SHP77 treated with DMSO at 0.1 percent for 48 hours (cell line): ENCODE results near the gene HSPE1.
"Not testable (repeated sequence)": the region's sequence is repeated elsewhere in the genome, so short reads cannot be mapped to it uniquely, and the experiment has no call there.

Source experiments
- DNase-seq: peaks from one replicate; lab custom pipeline; 2025; lab: John Stamatoyannopoulos, UW

Gene HSPE1

DNA sequence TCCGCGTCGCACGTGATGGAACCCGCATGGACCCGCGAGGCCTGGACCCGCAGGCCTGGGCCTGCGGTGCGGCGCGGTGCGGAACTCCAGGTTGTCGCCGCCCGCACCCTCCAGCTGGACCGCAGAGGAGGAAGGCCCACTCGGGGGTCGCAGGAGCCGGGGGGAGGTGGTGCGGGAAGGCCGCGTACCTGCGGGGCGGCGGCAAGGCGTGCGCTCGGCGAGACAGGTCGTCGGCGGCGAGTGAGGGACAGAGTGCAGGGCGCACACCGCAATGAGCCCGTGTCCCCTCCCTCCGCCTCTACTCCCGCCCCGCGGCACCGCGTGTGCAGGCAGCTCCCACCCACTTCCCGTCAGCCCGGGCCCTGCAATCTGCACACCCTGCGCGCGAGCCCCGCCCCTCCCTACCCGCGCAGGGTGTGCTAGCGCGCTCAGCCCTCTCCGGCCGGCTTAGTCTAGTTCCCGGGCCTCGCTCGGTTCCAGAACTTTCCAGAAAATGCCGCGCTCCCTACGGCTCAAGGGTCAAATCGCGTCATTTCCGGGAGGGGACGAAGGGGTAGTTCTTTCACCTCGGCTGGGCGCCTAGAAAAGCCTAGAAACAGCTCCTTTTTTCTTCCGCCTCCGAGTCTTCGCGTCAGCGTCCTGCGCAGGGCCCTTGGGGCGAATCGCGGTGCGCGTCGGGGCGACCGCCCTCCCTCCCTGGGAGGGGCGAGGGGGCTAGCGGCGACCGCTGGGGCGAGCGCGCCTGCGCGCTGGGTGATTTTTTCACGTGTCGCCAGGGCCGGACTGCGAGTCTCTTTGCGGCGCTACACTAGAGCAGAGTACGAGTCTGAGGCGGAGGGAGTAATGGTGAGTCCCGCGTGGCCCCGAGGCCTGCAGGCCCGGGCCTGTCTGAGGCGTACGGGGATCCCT, at the start of gene HSPE1, which contains the start of gene HSPD1:
HSPE1 (plus strand) TSS at position 786 of the 909 bp plus-strand sequence; CDS start at position 844, 58 bp downstream.
HSPD1 (minus strand) TSS at position 247 of the 909 bp plus-strand sequence. CDS start 992 bp downstream, outside the sequence.
- peak; percentile 92 for DNase-seq

DNA sequence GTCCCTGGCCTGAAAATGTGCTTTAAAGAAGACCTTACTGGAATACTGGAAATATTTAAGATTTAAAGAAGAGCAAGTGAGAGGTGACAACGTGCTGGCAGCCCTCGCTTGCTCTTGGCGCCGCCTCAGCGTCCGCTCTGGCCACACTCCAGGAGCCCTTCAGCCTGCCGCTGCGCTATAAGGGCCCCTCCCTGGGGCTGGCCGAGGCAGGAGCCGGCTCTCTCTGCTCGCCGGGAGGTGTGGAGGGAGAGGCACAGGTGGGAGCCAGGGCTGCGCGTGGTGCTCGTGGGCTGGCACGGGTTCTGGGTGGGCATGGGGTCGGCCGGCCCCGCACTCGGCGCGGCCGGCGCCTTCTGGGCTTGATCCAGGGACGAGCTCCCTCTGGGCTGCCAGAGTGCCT, 49.7 kb upstream of the HSPE1 start:
- no peak for DNase-seq

DNA sequence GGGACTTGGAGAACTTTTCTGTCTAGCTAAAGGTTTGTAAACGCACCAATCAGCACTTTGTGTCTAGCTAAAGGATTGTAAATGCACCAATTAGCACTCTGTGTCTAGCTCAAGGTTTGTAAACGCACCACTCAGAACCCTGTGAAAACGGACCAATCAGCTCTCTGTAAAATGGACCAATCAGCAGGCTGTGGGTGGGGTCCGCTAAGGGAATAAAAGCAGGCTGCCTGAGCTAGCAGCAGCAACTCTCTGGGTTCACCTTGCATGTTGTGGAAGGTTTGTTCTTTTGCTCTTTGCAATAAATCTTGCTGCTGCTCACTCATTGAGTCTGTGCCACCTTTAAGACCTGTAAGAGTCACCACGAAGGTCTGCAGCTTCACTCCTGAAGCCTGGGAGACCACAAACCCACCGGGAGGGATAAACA, 49.2 kb upstream of the HSPE1 start:
- DNase-seq: not testable (repeated sequence)

DNA sequence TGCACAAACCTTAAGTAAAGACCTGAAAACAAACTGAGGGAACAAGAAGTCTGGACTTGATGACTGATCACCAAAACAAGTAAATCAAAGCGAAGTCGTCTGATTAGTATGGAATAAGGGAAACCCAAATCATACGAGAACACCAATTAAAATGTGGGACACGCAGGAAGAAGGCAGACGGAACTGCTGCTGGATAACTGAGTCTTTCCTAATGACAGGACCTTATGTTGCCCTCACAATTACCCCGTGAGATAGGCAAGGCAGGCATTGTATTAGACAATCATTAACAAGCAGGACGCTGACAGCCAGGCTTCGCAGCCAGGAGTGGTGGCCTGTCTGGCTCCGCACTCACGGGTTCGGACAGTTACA, 47.4 kb upstream of the HSPE1 start:
- DNase-seq: no peak

DNA sequence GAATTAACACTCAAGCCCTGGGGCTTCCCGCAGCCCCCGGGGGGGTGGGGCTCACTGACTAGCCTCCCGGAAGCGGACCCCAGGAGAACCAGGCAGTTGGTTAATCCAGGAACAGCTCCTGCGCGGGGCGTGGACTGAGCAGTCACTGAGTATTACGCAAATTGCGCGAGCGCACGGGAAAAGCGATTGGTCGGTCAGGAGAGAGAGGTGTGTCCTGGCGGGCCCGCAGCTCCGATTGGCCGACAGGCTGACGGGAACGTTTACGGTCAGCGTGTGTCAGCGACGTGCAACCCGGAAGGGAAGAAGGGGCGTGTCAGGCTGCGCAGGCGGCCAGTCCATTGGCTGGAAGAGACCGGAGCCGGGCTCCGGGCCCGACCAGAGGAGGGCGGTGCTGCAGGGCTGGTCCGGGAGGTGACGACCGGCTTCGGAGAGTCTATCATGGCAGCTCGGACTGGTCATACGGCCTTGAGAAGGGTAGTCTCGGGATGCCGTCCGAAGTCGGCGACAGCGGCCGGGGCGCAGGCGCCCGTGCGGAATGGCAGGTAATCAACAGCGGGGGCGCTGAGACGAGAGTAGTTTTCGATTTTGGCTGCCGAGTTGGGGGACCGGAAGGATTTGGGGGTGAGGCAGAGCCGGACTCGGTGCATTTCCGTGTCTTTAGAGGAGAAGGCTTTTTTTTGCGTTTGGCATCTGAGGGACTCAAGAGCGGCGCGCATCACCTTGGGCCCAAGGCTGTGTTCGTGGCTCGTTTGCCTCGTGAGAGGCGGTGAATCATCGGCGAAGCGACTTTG, 46.9 kb upstream of the HSPE1 start, which contains the start of gene COQ10B:
COQ10B (plus strand) TSS at position 430 of the 791 bp plus-strand sequence; CDS start at position 439, 9 bp downstream.
- DNase-seq: peak; percentile 99

DNA sequence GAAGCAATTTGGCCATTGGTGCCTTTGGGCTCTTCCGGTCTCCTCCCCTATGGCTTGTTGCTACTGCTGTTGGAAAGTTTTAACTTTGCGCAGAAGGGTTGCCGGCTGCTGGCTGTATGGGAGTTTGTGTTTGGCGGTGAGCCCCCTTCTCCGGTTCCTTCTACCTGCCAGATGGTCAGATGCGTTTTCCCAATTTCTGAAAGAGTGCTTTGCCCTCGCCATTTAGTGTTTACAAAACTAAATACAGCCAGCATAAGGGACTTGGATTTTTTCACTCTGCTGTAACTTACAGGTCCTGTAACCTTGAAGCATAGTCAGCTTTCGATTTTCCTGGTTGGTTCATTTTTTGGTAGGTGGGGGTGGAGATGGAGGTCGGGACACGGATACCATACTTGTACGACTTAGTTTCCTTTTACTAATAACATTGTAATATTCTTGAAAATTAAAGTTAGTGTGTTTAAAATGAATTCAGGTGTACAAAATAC, 46.2 kb upstream of the HSPE1 start:
- no peak for DNase-seq

DNA sequence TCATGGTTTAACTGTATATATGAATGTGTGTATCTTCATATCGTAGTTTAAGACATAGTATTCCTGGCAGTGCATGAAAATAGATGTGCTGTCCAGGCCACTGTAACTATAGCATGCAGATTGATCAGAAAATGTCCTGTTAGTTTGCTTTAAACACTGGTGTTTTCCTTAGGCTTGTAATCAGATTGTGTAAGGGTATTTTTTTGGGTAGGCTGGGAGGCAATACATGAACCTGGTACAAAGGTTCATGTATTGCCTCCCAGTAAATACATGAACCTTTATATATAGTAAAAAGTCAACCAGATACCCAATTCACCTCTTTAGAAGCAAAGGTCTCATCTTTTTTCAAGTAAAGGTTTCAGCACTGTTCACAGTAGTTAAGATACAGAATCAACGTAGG, 45.3 kb upstream of the HSPE1 start:
- DNase-seq: no peak

DNA sequence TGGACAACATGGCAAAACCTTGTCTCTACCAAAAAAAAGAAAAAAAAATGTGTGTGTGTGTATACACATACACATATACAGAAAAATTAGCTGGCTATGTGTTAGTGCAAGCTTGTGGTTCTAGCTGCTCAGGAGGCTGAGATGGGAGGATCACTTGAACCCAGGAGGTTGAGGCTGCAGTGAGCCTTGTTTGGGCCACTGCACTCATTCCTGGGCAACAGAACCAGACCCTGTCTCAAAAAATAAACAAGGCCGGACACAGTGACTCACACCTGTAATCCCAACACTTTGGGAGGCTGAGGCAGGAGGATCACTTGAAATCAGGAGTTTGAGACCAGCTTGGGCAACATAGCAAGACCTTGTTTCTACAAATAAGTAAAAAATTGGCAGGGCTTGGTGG, 44.8 kb upstream of the HSPE1 start:
- DNase-seq: no peak

DNA sequence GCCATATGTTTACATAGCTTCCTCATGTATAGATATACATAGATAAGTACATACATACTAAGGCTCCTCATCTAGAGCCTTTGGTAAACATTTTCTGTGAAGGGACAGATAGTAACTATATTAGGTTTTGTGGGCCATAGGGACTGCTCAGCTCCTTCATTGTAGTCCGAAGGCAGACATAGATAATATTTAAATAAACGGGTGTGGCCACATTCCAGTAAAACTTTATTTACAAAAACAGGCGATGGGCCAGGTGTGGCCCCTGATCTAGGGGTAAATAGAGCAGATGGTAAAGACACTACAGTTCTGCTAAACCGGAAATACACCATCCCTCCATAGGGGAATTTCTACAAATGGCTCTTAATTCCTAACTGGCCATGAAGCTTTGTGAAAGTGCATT, 39.5 kb upstream of the HSPE1 start:
- no peak for DNase-seq

DNA sequence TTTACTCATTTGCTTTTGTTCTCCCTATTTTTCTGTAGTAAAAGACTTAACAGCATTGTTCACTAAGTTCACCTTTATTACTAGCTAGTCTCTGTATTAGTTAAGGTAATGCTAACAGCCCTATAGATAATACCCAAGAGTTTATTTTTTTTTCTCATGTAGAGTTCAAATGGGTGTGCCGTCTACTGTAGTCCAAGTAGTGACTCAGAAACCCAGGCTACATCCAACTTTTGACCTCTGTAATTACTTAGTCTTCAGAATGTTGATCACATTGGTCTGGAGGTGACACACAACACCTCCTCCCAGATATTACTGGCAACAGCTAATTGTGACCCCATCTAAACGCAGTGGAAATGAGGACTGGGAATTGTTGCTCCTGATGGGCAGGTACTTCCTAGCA, 39.1 kb upstream of the HSPE1 start:
- no peak for DNase-seq

DNA sequence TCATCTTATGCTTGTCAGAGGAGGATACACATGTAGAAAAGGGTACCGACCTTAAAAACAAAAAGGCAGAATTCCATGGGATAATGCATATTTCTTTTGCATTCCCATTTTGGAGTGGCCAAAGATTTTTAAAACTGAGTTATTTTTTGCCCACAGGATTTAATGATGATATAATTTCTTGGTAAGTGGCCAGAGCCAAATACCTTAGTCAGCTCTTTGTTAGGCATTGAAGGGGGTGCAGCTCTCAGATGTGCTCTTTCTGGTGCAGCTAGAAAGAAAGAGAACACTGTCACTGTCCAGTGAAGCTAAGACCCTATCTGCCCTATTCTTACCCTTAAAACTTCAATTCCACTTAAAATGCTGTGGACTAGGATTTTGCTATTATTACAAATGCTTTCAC, 36.0 kb upstream of the HSPE1 start:
- no peak for DNase-seq

DNA sequence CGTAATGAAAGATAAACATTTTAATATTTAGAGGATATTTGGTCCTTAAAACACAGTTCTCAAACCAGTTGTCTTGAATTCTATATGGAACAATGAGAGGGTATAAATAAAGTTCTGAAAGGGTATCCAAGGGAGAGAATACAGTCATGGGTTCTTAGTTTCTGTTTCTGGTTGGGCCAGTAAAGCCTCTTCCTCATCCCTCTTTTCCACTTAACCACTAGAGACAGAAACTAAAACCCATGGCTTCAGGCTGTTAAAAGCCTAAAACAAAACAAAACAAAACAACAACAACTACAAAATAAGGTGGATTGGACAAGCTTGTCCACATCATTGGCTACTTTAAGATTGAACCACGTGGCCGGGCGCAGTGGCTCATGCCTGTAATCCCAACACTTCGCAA, 28.0 kb upstream of the HSPE1 start:
- no peak for DNase-seq

DNA sequence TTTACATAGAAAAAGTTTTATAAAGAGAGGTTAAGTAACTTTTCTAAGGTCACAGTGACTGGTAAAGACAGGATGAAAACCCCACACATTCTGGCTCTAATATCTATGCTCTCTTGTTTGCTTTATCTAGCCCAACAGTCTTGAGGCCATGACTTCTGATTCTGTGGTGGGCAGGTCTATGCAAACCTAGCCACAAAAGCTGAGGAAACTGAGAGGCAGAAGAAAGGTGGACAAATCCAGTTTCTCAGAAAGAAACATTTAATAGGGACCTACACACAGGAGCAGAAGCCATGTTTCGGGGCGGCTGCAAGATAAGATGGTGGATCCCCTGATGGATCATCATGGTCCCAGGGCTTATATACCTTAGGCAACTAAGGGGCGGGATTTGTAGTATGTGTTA, 22.4 kb upstream of the HSPE1 start:
- no peak for DNase-seq

DNA sequence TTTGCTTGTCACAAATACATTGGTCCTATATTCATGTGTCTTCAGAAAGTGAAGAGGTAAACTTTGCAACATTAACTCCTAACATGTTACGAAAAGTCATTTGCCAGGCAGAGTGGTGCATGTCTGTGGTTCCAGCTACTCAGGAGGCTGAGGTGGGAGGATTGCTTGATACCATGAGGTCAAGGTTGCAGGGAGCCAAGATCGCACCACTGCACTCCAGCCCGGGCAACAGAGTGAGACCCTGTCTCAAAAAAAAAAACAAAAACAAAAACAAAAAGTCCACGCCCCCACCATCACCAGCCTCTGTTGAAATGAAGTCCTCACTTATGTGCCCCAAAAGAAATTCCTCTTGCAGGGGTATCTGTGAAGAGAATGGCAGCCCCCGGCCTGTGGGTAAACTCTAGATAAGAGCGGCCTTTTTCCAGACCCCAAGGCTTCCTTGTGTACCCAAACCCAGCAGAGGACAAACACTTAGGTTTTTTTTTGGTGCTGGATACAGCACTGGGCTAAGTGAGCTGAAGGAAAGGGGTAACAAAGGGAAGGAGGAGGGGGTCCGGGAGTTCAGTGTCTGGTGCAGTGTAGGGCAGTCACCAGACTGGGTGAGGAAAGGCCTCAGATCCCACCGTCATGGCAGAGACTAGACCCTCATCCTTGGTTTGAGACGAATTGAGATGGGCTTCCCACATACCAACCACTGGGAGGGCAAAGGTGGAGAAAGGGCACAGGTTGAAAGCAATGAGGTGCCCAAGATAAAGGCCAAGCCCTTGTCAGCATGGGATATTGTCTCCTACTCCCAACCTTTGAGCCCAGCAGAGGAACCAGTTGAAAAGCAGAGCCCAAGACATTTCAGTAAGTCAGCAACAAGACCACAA, 19.8 kb upstream of the HSPE1 start:
- DNase-seq: no peak

DNA sequence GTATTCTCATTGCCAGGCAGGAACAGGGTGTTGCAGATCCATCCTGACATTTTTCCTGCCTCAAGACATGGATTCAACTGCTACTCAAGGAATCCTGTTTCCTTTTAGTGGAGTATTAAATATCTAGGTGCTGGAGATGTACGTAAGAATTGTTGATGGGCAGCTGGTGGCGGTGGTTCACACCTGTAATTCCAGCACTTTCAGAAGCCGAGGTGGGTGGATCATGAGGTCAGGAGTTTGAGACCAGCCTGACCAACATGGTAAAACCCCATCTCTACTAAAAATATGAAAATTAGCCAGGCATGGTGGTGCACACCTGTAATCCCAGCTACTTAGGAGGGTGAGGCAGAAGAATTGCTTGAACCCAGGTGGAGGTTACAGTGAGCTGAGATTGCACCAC, 15.9 kb upstream of the HSPE1 start:
- DNase-seq: not testable (repeated sequence)

DNA sequence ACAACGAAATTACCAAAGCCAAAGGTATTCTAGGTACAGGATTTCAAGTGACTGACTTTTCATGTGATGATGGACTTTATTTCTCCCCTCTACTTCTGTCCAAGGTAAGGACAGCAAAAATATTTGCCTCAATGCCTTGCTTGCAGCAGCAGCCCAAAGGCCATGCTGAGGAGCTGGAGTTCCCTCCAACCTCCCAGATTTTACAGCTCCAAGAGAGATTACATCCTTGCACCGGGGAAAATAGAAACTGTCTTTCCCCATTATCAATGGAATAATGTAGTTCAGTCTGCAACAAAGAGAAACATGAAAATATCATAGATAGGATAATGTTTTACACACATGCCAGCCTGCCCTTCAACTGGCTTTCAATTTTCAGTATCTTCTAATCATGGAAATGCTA, 14.0 kb upstream of the HSPE1 start:
- DNase-seq: no peak

DNA sequence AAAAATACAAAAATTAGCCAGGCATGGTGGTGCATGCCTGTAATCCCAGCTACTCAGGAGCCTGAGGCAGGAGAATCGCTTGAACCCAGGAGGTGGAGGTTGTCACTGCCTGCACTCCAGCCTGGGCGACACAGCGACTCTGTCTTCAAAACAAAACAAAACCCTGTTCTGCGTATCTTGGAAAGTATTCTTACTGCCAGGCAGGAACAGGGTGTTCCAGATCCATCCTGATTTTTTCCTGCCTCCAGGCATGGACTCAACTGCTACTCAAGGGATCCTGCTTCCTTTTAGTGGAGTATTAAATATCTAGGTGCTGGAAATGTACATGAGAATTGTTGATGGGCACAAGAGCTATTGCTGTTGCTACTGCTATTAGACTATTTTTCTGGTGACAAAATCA, 12.8 kb upstream of the HSPE1 start:
- DNase-seq: no peak

DNA sequence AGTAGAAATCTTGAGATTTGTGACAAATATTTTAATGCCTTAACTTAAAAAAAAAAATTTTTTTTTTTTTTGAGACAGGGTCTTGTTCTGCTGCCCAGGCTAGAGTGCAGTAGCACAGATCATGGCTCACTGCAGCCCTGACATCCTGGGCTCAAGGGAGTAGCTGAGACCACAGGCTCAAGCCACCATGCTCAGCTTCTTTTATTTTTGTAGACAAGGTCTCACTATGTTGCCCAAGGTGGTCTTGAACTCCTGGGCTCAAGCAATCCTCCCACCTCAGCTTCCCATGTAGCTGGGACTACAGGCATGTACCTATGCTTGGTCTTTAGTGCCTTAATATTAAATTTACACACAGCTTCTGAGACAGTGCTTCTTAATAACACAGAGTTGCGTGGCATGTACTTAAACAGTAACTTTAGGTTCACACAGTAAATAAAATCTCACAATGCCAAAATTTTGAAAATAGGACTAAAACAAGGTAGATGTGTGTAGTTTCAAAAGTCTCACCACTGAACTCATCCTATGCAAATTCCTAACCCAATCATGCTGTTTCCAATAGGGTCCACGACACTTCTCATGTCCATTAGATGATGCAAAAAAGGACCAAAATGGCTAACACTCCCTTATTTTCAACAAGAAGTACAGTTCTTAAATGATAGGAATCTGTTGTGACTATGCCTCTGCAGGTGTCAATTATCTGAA, 4.6 kb upstream of the HSPE1 start:
- DNase-seq: no peak

DNA sequence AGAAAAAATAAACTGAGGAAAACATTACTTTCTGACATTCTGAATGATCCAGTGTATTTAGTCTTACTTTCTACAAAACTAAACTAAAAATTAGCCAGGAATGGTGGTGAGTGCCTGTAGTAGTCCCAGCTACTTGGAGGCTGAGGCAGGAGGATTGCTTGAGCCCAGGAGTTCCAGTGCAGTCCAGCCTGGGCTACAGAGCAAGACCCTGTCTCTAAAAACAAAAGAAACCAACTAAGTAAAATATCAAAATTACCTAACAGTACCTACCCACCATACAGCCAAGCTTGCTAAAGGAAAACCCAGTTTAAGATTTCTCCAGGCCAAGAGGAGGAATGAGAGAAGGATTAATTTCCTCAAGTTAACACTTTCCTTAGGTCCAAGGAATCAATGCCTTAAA, 3.5 kb upstream of the HSPE1 start:
- no peak for DNase-seq

DNA sequence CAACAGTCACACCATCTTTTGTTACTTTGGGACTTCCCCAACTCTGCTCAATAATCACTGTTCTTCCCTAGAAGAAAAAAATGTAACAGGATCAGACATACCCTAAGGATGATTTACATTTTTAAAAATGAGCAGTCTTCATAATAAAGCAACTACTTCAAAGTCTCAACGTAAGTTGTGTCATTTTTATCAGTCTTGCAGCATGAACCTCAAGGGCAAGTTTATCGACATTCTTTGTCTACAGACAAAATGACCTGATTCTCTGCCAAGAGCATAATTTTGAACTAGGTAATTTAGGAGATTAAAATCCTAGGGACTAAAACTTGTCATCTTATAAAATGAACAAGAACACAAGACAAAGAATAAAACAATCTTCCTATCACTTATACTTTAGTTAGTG, 2.9 kb upstream of the HSPE1 start:
- no peak for DNase-seq
